GM12878 (cell line): Measurements from ENCODE around the gene LRRTM1.

Experiments used
- CBX5 ChIP-seq: sonication (generic); IDR thresholded peaks from 2 replicates; pipeline ENCODE4 v1.6.1; 2016; ENCODE audit warnings: low read depth, moderate library complexity, mild to moderate bottlenecking, inconsistent platforms
- CTCF ChIP-seq, 3 experiments: IDR thresholded peaks in 2 of 3; conservative IDR thresholded peaks in 1 of 3; 2 replicates each; pipeline ENCODE4 v1.5.1; 2011; ENCODE audit warnings: low read depth in 3 of 3, low read length in 3 of 3, mild to moderate bottlenecking in 3 of 3, control low read depth in 2 of 3, moderate library complexity in 2 of 3, inconsistent platforms in 1 of 3, mixed read lengths in 1 of 3; ENCODE audit not compliant: control insufficient read depth in 2 of 3, insufficient read depth in 1 of 3; ENCODE audit errors: extremely low read depth in 1 of 3
- ESRRA ChIP-seq: IDR thresholded peaks from 2 replicates; pipeline ENCODE4 v1.6.1; 2012; ENCODE audit warnings: mild to moderate bottlenecking, low read length, improper control_type of control experiment
- EZH2 ChIP-seq: IDR thresholded peaks from 2 replicates; pipeline ENCODE4 v1.6.1; 2012; ENCODE audit warnings: low read depth, mild to moderate bottlenecking, control low read depth, inconsistent platforms, low read length, borderline replicate concordance; ENCODE audit not compliant: control insufficient read depth
- HCFC1 ChIP-seq: fragments of 150-350 bp; IDR thresholded peaks from 2 replicates; pipeline ENCODE4 v1.6.1; 2014; ENCODE audit warnings: low read length
- HDAC2 ChIP-seq: fragments of 200-600 bp; sonication (generic); IDR thresholded peaks from 2 replicates; pipeline ENCODE4 v1.6.1; 2017
- MTA3 ChIP-seq: IDR thresholded peaks from 2 replicates; pipeline ENCODE4 v1.6.1; 2012; ENCODE audit warnings: low read length, inconsistent platforms, borderline replicate concordance
- NR2C2 ChIP-seq: IDR thresholded peaks from 2 replicates; pipeline ENCODE4 v1.6.1; 2011; ENCODE audit warnings: borderline replicate concordance, low read depth; ENCODE audit not compliant: control insufficient read depth, insufficient read length
- PML ChIP-seq: IDR thresholded peaks from 2 replicates; pipeline ENCODE4 v1.6.1; 2012; ENCODE audit warnings: low read length, inconsistent platforms
- POLR2A ChIP-seq: IDR thresholded peaks from 2 replicates; pipeline ENCODE4 v1.6.1; 2011; ENCODE audit warnings: low read depth, mild to moderate bottlenecking, low read length
- POLR2AphosphoS5 ChIP-seq: IDR thresholded peaks from 2 replicates; pipeline ENCODE4 v1.6.1; 2011; ENCODE audit warnings: mild to moderate bottlenecking, low read length, inconsistent platforms

GRCh38 chr2:80303909-80304837 lies at the start of gene LRRTM1:
- no peak for TF ChIP-seq CTCF (IDR thresholded peaks at IDR 0.05 in 2 of 3, conservative IDR thresholded peaks at IDR 0.05 in 1 of 3; ENCODE audit: control insufficient read depth in 2 of 3, extremely low read depth in 1 of 3, insufficient read depth in 1 of 3, low read depth in 3 of 3, low read length in 3 of 3)
- no peak for TF ChIP-seq HCFC1
- TF ChIP-seq ESRRA, result no peak
- TF ChIP-seq NR2C2, result no peak
- no peak for TF ChIP-seq MTA3
- TF ChIP-seq HDAC2, result no peak
- TF ChIP-seq PML, result no peak
- TF ChIP-seq CBX5, result no peak
- no peak for TF ChIP-seq EZH2
- TF ChIP-seq POLR2A, result no peak
- TF ChIP-seq POLR2AphosphoS5, result no peak
